Panc1 (cell line): ENCODE results near the gene RARS2. TPM values are rescaled to one million over a fixed set of nuclear protein-coding genes. Genes with fewer than 3 reads are reported as not detected.

ENCODE experiments used
- ATAC-seq: fragments of 200-7000 bp; cut with Tn5 transposase; 2 replicates; pipeline ENCODE4 v1.9.1; 2020; ENCODE audit warnings: mild to moderate bottlenecking, moderate library complexity
- BruUV-seq: library from RNA; stranded (reverse); fragments of 400-500 nt; replicated peaks from 2 replicates; lab custom pipeline; 2021; lab: Mats Ljungman, UMichigan
- CTCF ChIA-PET: fragments of 300-600 bp; sonication (Branson Sonifier 250); formaldehyde crosslinking; loops from one replicate; lab custom pipeline; 2022; ENCODE audit warnings: antibody characterized with exemption; lab: Charles Lee
- POLR2A ChIA-PET: fragments of 300-600 bp; sonication (Branson Sonifier 250); formaldehyde crosslinking; loops from one replicate; lab custom pipeline; 2022; ENCODE audit warnings: antibody characterized with exemption; lab: Charles Lee
- DNase-seq: peaks from one replicate; pipeline ENCODE4 v3.0.0-alpha.2; 2010; ENCODE audit warnings: low read depth, low spot score
- H3K27ac ChIP-seq: 2 replicates; pipeline ENCODE4 v1.5.1; 2011; ENCODE audit warnings: mild to moderate bottlenecking, low read length, inconsistent platforms
- H3K27me3 ChIP-seq: fragments of 200-500 bp; sonication (Bioruptor generic); 2 replicates; pipeline ENCODE4 v1.6.0; 2014; ENCODE audit warnings: low read length, inconsistent platforms; ENCODE audit not compliant: control insufficient read depth, insufficient read depth
- H3K36me3 ChIP-seq: fragments of 200-500 bp; sonication (Bioruptor generic); 2 replicates; pipeline ENCODE4 v1.5.1; 2014; ENCODE audit warnings: inconsistent platforms, mild to moderate bottlenecking, low read length, moderate library complexity; ENCODE audit not compliant: control insufficient read depth, insufficient read depth
- H3K4me1 ChIP-seq: 2 replicates; pipeline ENCODE4 v1.5.1; 2011; ENCODE audit warnings: inconsistent platforms, mild to moderate bottlenecking, low read length, moderate library complexity; ENCODE audit not compliant: control insufficient read depth, insufficient read depth
- H3K4me3 ChIP-seq, 2 experiments: 2 replicates each; pipeline ENCODE4 v1.5.1; 2011 to 2012; ENCODE audit warnings: low read depth in 2 of 2, low read length in 2 of 2, mild to moderate bottlenecking in 2 of 2, inconsistent platforms in 1 of 2, moderate library complexity in 1 of 2
- H3K9me3 ChIP-seq: fragments of 200-500 bp; sonication (Bioruptor generic); 2 replicates; pipeline ENCODE4 v1.5.1; 2014; ENCODE audit warnings: low read depth, mild to moderate bottlenecking, inconsistent platforms, low read length, moderate library complexity; ENCODE audit not compliant: control insufficient read depth, insufficient read depth
- CTCF ChIP-seq: fragments of 450-650 bp; IDR thresholded peaks from 2 replicates; pipeline ENCODE4 v1.5.1; 2017; ENCODE audit warnings: mild to moderate bottlenecking
- POLR2AphosphoS5 ChIP-seq: IDR thresholded peaks from 2 replicates; pipeline ENCODE4 v1.6.1; 2012; ENCODE audit warnings: mild to moderate bottlenecking, low read depth, low read length, moderate library complexity
- REST ChIP-seq, 2 experiments: IDR thresholded peaks; 2 replicates each; pipeline ENCODE4 v1.6.1; 2011 to 2012; ENCODE audit warnings: low read depth in 2 of 2, control low read depth in 1 of 2, low read length in 1 of 2, mild to moderate bottlenecking in 1 of 2, moderate library complexity in 1 of 2; ENCODE audit not compliant: insufficient read depth in 1 of 2
- SIN3A ChIP-seq: IDR thresholded peaks from 2 replicates; pipeline ENCODE4 v1.6.1; 2012; ENCODE audit warnings: low read depth, mild to moderate bottlenecking, low read length, moderate library complexity, borderline replicate concordance; ENCODE audit not compliant: insufficient read depth
- TCF7L2 ChIP-seq: IDR thresholded peaks from 2 replicates; pipeline ENCODE4 v1.6.1; 2011; ENCODE audit warnings: mild to moderate bottlenecking, low read depth, low read length, inconsistent platforms
- in situ Hi-C: cut with HindIII; loops from 2 replicates; pipeline ENCODE4 v1.10.0; 2016; ENCODE audit warnings: low sequenced_read_pairs, low pct_unique_long_range_greater_than_20kb
- intact Hi-C: fragments of 100-400 bp; cut with micrococcal nuclease; formaldehyde crosslinking; loops from one replicate; pipeline ENCODE4 v1.10.0; 2022; ENCODE audit not compliant: unreplicated experiment
- total RNA-seq: library from RNA; stranded (reverse); gene quantifications from one replicate; pipeline ENCODE4 v1.2.1, GENCODE V29; 2021; ENCODE audit not compliant: unreplicated experiment

RARS2 gene
- total RNA-seq, 1 experiment from 2014 or later = 38.3 TPM

DNA sequence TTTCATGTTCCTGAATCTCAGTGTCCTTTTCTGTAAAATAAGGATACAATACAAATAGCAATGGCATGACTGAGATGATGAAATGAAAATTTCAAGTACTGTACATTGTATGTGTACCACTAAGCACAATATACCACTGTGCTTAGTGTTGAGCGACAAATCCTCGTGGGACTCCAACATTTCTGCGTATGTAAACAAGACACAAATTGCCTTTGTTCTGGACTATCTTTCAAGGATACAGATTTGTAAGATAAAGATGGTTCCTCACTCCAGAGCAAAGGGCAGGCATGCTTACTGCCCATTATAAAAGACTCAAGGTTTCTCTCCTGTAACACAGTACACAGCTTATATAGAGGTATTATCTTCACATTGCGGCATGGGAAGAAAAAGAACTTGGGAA is 6.0 kb downstream of the RARS2 start:
- in situ Hi-C loops = no loop called here
- ATAC-seq = no peak
- H3K27me3 ChIP-seq = no peaks in the 10 kb centered on the region
- POLR2A ChIA-PET = interaction anchor here (0.6 kb wide), 1 partner anchor 396 kb away, joined by 3 read pairs; no protein-coding TSS in a partner anchor
- no peaks in the 10 kb centered on the region for H3K9me3 ChIP-seq
- H3K36me3 ChIP-seq = peaks cover 3% of the 10 kb centered on the region; the same call in 1 of the 2 replicates
- CTCF ChIA-PET = interaction anchor here (0.6 kb wide), 1 partner anchor 348 kb away, joined by 4 read pairs; no protein-coding TSS in a partner anchor
- TF ChIP-seq TCF7L2 = no peak
- no peak for TF ChIP-seq CTCF
- TF ChIP-seq SIN3A = no peak
- TF ChIP-seq POLR2AphosphoS5 = no peak
- no peak for TF ChIP-seq REST (IDR thresholded peaks at IDR 0.05; ENCODE audit: insufficient read depth in 1 of 2, low read depth in 2 of 2, low read length in 1 of 2)
- no peak for DNase-seq
- H3K4me3 ChIP-seq = no peak overlapping the region
- H3K27ac ChIP-seq = no peak overlapping the region
- intact Hi-C loops = no loop called here
- BruUV-seq = no TSS peak
- peaks cover 2% of the 10 kb centered on the region; the same call in 1 of the 2 replicates for H3K4me1 ChIP-seq

DNA sequence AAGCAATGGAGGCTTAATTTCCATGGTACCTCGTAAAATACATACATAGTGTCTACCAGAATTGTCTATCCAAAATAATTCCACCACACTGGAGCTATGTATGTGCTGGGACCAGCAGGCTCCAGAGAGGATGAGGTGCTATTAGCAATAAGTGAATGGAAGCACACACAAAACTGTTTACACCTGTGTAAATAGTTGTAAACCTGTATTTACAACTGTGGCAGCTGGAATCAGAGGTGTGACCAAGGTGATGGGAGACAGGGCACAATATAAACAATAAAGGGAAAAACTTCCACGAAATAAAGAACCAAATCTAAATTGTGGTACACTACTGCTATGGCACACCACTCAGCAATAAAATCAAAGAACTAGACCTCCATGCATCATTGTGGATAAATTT is 14.4 kb downstream of the RARS2 start:
- H3K4me1 ChIP-seq = peaks cover 5% of the 10 kb centered on the region; the same call in 1 of the 2 replicates

More for the DNA sequence above, 14.4 kb downstream of the RARS2 start:
- TF ChIP-seq TCF7L2 (no peak), REST (IDR thresholded peaks at IDR 0.05; ENCODE audit: insufficient read depth in 1 of 2, low read depth in 2 of 2, low read length in 1 of 2) (no peak), POLR2AphosphoS5 (no peak), CTCF (no peak)
- H3K4me3 ChIP-seq = no peak overlapping the region
- H3K27me3 ChIP-seq = no peaks in the 10 kb centered on the region
- ATAC-seq = no peak
- H3K27ac ChIP-seq = no peak overlapping the region
- in situ Hi-C loops = no loop called here
- CTCF ChIA-PET = no interaction called here
- no TSS peak for BruUV-seq
- H3K36me3 ChIP-seq = no peaks in the 10 kb centered on the region; the same call in 1 of the 2 replicates
- DNase-seq = no peak
- intact Hi-C loops = loop anchor here (10.0 kb wide), 1 partner anchor 751 kb away; no protein-coding TSS in a partner anchor
- H3K9me3 ChIP-seq = no peaks in the 10 kb centered on the region
- POLR2A ChIA-PET = no interaction called here
